Brain microvascular endothelial cell (primary cell): Measurements from ENCODE around the gene JADE1.

Experiments
- DNase-seq: peaks from one replicate; pipeline ENCODE4 v3.0.0-alpha.2; 2020
- H3K27ac ChIP-seq: fragments of 250-450 bp; sonication (Bioruptor Pico); 2 replicates; pipeline ENCODE4 v1.5.1; 2020; ENCODE audit warnings: mild to moderate bottlenecking, moderate library complexity
- H3K27me3 ChIP-seq: fragments of 250-450 bp; sonication (Bioruptor Pico); replicated peaks from 2 replicates; pipeline ENCODE4 v1.5.1; 2020; ENCODE audit warnings: mild to moderate bottlenecking
- H3K36me3 ChIP-seq: fragments of 250-450 bp; sonication (Bioruptor Pico); replicated peaks from 2 replicates; pipeline ENCODE4 v1.5.1; 2020; ENCODE audit warnings: mild to moderate bottlenecking
- H3K4me3 ChIP-seq: 2 replicates; pipeline ENCODE4 v1.5.1; 2011; ENCODE audit warnings: low read depth, mild to moderate bottlenecking, control low read depth, low read length, moderate library complexity
- in situ Hi-C: cut with HindIII; loops from 2 replicates; pipeline ENCODE4 v1.10.0; 2017; ENCODE audit warnings: low sequenced_read_pairs, low pct_ligation_motif_present
- TF ChIP-seq, protein P1 (sequence below): IDR thresholded peaks from 2 replicates; pipeline ENCODE4 v1.5.1; 2011; ENCODE audit warnings: low read depth, mild to moderate bottlenecking, moderate library complexity, low read length, control low read depth, inconsistent platforms; ENCODE audit errors: missing control alignments

JADE1 gene

DNA sequence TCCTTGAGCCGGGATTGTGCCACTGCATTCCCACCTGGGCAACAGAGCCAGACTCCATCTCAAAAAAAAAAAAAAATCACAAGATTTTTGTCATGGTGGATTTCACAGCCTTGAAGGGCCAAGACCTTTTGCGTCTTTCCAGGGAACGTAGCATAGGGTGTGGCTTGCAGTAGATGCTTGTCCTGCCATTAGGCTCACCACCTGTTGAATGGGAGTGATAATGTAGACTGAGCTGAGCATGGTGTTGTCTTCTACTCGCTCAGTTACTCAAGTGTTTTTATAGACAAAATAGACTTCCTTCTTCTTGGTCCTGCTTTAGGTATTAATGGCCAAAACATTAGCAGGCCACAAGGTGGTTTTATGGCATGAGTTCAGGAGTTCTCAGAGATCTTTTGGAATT, 40.8 kb downstream of the JADE1 start:
- in situ Hi-C loops: no loop called here
- TF ChIP-seq, protein P1, sequence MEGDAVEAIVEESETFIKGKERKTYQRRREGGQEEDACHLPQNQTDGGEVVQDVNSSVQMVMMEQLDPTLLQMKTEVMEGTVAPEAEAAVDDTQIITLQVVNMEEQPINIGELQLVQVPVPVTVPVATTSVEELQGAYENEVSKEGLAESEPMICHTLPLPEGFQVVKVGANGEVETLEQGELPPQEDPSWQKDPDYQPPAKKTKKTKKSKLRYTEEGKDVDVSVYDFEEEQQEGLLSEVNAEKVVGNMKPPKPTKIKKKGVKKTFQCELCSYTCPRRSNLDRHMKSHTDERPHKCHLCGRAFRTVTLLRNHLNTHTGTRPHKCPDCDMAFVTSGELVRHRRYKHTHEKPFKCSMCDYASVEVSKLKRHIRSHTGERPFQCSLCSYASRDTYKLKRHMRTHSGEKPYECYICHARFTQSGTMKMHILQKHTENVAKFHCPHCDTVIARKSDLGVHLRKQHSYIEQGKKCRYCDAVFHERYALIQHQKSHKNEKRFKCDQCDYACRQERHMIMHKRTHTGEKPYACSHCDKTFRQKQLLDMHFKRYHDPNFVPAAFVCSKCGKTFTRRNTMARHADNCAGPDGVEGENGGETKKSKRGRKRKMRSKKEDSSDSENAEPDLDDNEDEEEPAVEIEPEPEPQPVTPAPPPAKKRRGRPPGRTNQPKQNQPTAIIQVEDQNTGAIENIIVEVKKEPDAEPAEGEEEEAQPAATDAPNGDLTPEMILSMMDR: no peak
- H3K27me3 ChIP-seq: no peaks in the 10 kb centered on the region
- H3K36me3 ChIP-seq: peaks cover 59% of the 10 kb centered on the region
- no peak overlapping the region for H3K27ac ChIP-seq
- DNase-seq: no peak
- H3K4me3 ChIP-seq: no peak overlapping the region

DNA sequence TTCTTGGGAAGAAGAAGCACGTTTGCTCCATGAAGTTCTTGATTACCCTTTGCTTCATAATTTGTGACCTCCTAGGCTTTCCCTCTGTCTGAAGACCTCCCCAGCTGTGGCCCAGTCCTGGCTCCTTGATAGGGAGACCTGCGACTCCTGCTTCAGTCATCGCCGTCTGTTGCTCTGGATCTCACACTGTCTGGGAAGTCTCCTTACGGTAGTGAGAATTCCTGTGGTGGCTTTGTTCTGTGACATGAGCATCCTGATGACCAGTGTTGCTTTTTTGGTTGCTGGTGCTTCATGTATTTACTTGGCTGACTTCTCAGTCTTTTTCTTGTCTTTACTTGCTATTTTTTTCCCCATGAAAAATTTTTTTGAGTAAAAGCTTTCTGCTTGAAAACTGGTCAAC, 44.2 kb downstream of the JADE1 start:
- peak overlapping the region; percentile 82 for H3K27ac ChIP-seq
- TF ChIP-seq, protein P1: no peak
- no peaks in the 10 kb centered on the region for H3K27me3 ChIP-seq
- DNase-seq: peak; percentile 83
- in situ Hi-C loops: no loop called here
- no peak overlapping the region for H3K4me3 ChIP-seq
- peaks cover 59% of the 10 kb centered on the region for H3K36me3 ChIP-seq

DNA sequence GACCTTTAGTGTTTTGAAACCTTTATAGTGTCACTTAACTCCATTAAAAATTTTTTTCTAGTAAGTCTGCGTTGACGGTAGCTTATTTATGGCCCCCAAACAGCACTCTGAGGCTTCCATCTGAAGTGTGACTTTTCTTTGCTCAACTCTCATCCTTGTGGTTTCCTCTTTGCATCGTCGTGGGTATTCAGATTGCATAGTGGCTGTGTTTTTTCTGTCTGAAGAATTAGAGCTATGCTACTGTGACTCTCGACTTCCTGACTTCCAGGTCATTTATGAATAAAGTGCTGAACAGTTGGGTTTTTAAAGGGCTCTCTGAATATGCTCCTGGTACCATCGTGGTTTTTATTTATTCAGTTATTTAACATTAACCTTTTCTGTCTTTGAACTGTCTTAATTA, 44.9 kb downstream of the JADE1 start:
- TF ChIP-seq, protein P1: no peak
- Histone ChIP-seq H3K36me3 (peaks cover 52% of the 10 kb centered on the region), H3K27me3 (no peaks in the 10 kb centered on the region), H3K27ac (peak overlapping the region; percentile 82), H3K4me3 (no peak overlapping the region)
- peak; percentile 72 for DNase-seq
- in situ Hi-C loops: no loop called here

DNA sequence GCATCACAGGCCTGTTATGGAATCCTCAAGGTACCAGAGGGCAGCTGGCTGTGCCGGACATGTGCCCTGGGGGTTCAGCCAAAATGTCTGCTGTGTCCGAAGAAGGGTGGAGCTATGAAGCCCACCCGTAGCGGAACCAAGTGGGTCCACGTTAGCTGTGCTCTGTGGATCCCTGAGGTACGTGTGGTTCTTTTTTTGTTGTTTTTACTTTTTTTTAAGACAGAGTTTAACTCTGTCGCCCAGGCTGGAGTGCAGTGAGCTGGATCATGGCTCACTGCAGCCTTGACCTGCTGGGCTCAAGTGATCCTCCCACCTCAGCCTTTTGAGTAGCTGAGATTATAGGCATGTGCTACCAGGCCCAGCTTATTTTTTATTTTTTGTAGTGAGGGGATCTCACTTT, 46.1 kb downstream of the JADE1 start:
- H3K27ac ChIP-seq: no peak overlapping the region
- H3K36me3 ChIP-seq: peaks cover 50% of the 10 kb centered on the region
- no peak for DNase-seq
- in situ Hi-C loops: no loop called here
- no peaks in the 10 kb centered on the region for H3K27me3 ChIP-seq
- TF ChIP-seq, protein P1: no peak
- H3K4me3 ChIP-seq: no peak overlapping the region

DNA sequence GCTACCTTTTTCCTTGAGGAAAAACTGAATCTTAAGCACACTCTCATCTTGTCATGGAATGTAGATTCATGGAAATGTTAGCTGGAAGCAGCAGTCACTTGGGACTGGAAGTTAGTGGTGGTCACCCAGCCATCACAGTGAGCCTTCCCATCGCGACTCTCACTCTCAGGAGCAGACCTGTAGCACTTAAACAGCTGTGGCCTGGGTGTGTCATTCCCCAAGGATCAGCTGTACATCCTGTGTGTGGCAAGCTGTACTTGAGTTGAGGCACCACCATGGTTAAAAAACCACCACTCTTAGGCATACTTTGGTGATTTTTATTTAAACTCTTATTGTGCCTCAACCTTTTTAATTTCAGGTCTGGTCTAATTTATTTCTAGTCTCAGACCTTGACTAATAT, 46.7 kb downstream of the JADE1 start:
- H3K36me3 ChIP-seq: peaks cover 46% of the 10 kb centered on the region

More for the DNA sequence above, 46.7 kb downstream of the JADE1 start:
- DNase-seq: no peak
- in situ Hi-C loops: no loop called here
- Histone ChIP-seq H3K27me3 (no peaks in the 10 kb centered on the region), H3K27ac (no peak overlapping the region), H3K4me3 (no peak overlapping the region)
- TF ChIP-seq, protein P1: no peak
